MM.1S (cell line): ENCODE results near the gene SYNGR4.

Experiments
- EZH2phosphoT487 ChIP-seq: fragments of 300-600 bp; sonication (generic); IDR thresholded peaks from 2 replicates; pipeline ENCODE4 v1.6.1; 2018; ENCODE audit warnings: antibody characterized with exemption, low read length
- TF ChIP-seq, protein P1 (sequence below): fragments of 300-600 bp; sonication (generic); IDR thresholded peaks from 2 replicates; pipeline ENCODE4 v1.5.1; 2016; ENCODE audit warnings: antibody characterized with exemption, low read length, mixed read lengths

DNA sequence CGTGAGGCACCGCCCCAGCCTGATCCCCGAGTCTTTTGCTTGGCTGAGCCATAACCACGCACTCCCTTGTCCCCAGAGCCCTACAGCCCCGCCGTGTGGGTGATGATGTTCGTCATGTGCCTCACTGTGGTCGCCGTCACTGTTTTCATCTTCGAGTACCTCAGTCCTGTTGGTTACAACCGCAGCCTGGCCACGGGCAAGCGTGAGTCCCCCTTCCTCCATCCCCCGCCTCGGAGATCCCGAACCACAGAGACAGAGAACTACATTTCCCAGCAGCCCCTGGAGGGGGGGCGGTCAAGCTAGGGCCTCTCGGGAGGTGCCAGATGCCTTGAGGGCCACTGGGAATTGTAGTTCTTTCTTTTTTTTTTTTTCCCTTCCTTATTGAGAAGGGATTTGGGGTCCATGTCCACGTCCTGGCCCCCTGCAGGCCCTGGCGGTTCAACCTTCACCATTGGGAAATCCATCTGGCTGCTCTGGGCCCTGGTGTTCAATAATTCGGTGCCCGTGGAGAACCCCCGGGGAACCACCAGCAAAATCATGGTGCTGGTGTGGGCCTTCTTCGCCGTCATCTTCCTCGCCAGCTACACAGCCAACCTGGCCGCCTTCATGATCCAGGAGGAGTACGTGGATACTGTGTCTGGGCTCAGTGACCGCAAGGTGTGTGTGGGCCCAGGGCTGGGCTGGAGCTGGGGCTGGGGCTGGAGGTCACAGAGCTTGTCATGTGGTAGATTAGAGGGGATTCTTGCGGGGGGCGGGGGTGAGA lies 55.2 kb downstream of the SYNGR4 start:
- TF ChIP-seq, protein P1, sequence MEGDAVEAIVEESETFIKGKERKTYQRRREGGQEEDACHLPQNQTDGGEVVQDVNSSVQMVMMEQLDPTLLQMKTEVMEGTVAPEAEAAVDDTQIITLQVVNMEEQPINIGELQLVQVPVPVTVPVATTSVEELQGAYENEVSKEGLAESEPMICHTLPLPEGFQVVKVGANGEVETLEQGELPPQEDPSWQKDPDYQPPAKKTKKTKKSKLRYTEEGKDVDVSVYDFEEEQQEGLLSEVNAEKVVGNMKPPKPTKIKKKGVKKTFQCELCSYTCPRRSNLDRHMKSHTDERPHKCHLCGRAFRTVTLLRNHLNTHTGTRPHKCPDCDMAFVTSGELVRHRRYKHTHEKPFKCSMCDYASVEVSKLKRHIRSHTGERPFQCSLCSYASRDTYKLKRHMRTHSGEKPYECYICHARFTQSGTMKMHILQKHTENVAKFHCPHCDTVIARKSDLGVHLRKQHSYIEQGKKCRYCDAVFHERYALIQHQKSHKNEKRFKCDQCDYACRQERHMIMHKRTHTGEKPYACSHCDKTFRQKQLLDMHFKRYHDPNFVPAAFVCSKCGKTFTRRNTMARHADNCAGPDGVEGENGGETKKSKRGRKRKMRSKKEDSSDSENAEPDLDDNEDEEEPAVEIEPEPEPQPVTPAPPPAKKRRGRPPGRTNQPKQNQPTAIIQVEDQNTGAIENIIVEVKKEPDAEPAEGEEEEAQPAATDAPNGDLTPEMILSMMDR, result no peak
- TF ChIP-seq EZH2phosphoT487, result no peak
